GM12878 (cell line): ENCODE measurements around the gene CNGA1.

Experiments
- BRCA1 ChIP-seq: IDR thresholded peaks from 2 replicates; pipeline ENCODE4 v1.6.1; 2011; ENCODE audit warnings: low read depth, low read length, improper control_type of control experiment
- HCFC1 ChIP-seq: fragments of 150-350 bp; IDR thresholded peaks from 2 replicates; pipeline ENCODE4 v1.6.1; 2014; ENCODE audit warnings: low read length
- MXI1 ChIP-seq: fragments of 150-350 bp; IDR thresholded peaks from 2 replicates; pipeline ENCODE4 v1.6.1; 2011; ENCODE audit warnings: low read depth, mild to moderate bottlenecking, inconsistent platforms, low read length, improper control_type of control experiment
- POLR2A ChIP-seq: IDR thresholded peaks from 2 replicates; pipeline ENCODE4 v1.6.1; 2011; ENCODE audit warnings: low read depth, mild to moderate bottlenecking, low read length
- RAD51 ChIP-seq: fragments of 450-650 bp; IDR thresholded peaks from 2 replicates; pipeline ENCODE4 v1.6.1; 2016; ENCODE audit warnings: moderate library complexity, mild to moderate bottlenecking, inconsistent platforms
- SUZ12 ChIP-seq: fragments of 200-600 bp; sonication (generic); IDR thresholded peaks from one replicate; pipeline ENCODE4 v1.6.1; 2018; ENCODE audit warnings: antibody characterized with exemption, mild to moderate bottlenecking; ENCODE audit not compliant: unreplicated experiment
- TAF1 ChIP-seq: IDR thresholded peaks from 2 replicates; pipeline ENCODE4 v1.6.1; 2011; ENCODE audit warnings: mild to moderate bottlenecking, low read depth, low read length, borderline replicate concordance
- USF2 ChIP-seq: IDR thresholded peaks from 2 replicates; pipeline ENCODE4 v1.6.1; 2011; ENCODE audit warnings: low read depth, low read length, improper control_type of control experiment, borderline replicate concordance
- ZBTB33 ChIP-seq: fragments of 450-650 bp; IDR thresholded peaks from 2 replicates; pipeline ENCODE4 v1.6.1; 2017; ENCODE audit warnings: mild to moderate bottlenecking

DNA sequence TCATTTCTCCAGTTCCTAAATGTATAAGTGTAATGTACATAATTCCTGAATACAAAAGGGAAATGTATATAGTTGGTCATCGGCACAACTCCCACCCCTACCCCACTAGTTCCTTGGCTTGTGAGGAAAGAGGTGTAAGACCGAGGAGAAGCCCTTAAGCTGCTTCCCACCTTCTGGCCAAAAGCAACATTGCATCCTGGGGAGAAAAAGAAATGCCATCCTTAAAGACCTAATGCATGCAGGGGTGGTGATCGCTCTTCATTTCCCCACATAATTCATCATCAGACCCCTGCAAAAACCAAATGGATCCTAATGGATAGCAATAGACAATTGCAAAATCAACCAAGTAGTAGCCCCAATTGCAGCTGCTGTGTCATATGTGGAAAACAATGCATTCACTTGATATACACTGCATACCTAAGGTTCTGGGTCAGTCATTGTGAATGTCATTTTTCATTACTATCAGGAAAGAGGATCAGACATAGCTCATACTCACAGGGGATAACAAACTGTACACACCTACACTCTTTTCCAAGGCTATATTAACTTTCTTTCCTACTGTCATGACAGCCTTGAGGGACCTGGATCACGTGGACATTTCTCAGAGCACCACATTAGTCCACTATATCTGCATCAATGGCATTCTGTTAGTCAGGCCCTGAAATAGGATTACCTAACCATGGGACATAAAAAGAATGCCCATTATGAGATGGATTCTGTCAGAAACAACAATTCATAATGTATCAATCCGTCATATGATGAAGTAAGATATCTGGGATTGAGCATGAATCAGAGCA is 70.4 kb downstream of the CNGA1 start:
- no peak for TF ChIP-seq POLR2A
- no peak for TF ChIP-seq MXI1
- no peak for TF ChIP-seq BRCA1
- TF ChIP-seq HCFC1 = no peak
- no peak for TF ChIP-seq RAD51
- no peak for TF ChIP-seq TAF1
- TF ChIP-seq ZBTB33 = no peak
- TF ChIP-seq USF2 = no peak
- no peak for TF ChIP-seq SUZ12
